Naive B cell (primary cell): ENCODE data around the gene GATA2. TPM values are rescaled to one million over a fixed set of nuclear protein-coding genes. Genes with fewer than 3 reads are reported as not detected.

Source experiments
- ATAC-seq, 2 donors: fragments of 150-1000 bp; cut with Tn5 transposase; 2 replicates each; pipeline ENCODE4 v1.10.0; 2021; ENCODE audit warnings: low read depth in 2 of 2, mild to moderate bottlenecking in 2 of 2, moderate library complexity in 2 of 2
- DNase-seq: peaks from one replicate; pipeline ENCODE4 v3.0.0; 2022
- H3K27ac Mint-ChIP-seq, 6 donors: one replicate each; pipeline ENCODE4 v1.8.0; 2020 to 2022; ENCODE audit warnings: mild to moderate bottlenecking in 6 of 6, mixed read lengths in 6 of 6, moderate library complexity in 5 of 6, inconsistent platforms in 2 of 6
- H3K27me3 Mint-ChIP-seq, 3 donors: one replicate each; pipeline ENCODE4 v1.8.0; 2021 to 2022; ENCODE audit warnings: mixed read lengths in 3 of 3, mild to moderate bottlenecking in 1 of 3
- H3K36me3 Mint-ChIP-seq, 2 donors: one replicate each; pipeline ENCODE4 v1.8.0; 2020 to 2022; ENCODE audit warnings: mixed read lengths in 2 of 2, inconsistent platforms in 1 of 2, mild to moderate bottlenecking in 1 of 2
- H3K4me1 Mint-ChIP-seq, 3 donors: one replicate each; pipeline ENCODE4 v1.8.0; 2020 to 2022; ENCODE audit warnings: mixed read lengths in 3 of 3, inconsistent platforms in 1 of 3, mild to moderate bottlenecking in 1 of 3, moderate library complexity in 1 of 3
- H3K4me3 Mint-ChIP-seq, 8 donors: one replicate each; pipeline ENCODE4 v1.8.0; 2020 to 2022; ENCODE audit warnings: mild to moderate bottlenecking in 8 of 8, mixed read lengths in 8 of 8, moderate library complexity in 8 of 8, inconsistent platforms in 2 of 8
- H3K9me3 Mint-ChIP-seq, 7 donors: one replicate each; pipeline ENCODE4 v1.8.0; 2020 to 2022; ENCODE audit warnings: mixed read lengths in 7 of 7, mild to moderate bottlenecking in 5 of 7, inconsistent platforms in 2 of 7, moderate library complexity in 1 of 7
- polyA plus RNA-seq, 6 donors: library from polyadenylated mRNA; unstranded; fragments of 300-500 nt; fragmentation: Illumina TruSeq; gene quantifications; one replicate each; pipeline ENCODE4 v1.2.3, GENCODE V29; 2021; ENCODE audit warnings: low read depth in 6 of 6

Gene GATA2
- polyA plus RNA-seq, 6 donors from 2014 or later: 0.21 to 0.49 (median 0.28) TPM; not detected in 3

DNA sequence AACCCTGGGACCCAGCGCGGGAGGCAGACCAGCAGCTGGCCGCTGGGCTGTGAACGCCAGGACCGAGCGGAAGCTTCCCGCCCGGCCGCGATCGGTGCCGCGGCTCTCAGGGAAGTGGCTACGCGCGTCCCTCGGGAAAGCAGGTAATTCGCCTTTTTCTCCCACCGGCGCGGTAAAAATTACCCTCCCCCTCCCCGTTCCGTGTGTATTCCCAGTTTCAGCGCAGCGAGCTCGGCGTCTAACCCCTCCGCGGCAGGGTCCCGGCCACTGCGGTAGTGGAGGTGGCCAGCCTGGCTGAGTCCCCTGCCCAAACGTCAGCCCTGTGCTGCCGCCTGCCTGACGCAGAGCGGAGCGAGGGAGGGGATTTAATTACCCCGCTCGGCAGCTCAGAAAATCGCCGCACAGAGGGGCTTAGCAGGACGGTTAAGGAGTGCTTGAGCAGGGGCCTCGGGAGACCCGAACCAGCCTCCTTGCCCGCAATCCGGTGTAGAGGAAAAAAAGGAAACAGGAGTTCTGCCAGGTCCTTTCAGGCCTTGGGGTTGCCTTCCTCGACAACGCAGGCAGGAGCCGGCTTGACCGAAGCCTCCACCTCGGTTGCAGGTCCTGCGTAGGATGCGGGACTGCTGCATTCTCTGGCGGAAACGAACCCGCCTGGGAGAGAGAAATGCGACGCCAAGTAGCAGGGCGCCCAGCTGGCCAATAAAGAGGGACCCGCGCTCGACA is 2.9 kb downstream of the GATA2 start:
- Mint-ChIP-seq H3K27ac (peak overlapping the region in 2 of 6 donors; percentile 20 to 67), H3K9me3 (peaks cover 0 to 2% (median 0%) of the 10 kb centered on the region in 7 donors), H3K4me3 (peak overlapping the region; percentile 71 to 93 (median 80)), H3K27me3 (peaks cover 47 to 83% (median 81%) of the 10 kb centered on the region in 3 donors), H3K4me1 (peaks cover 27 to 50% (median 44%) of the 10 kb centered on the region in 3 donors), H3K36me3 (no peaks in the 10 kb centered on the region)
- DNase-seq: no peak
- ATAC-seq: no peak

- H3K9me3 Mint-ChIP-seq: peaks cover 0 to 2% (median 0%) of the 10 kb centered on the region in 7 donors
- H3K27ac Mint-ChIP-seq: peak overlapping the region in 1 of 6 donors; percentile 20
- H3K27me3 Mint-ChIP-seq: peaks cover 48 to 83% (median 81%) of the 10 kb centered on the region in 3 donors
- H3K4me3 Mint-ChIP-seq: peak overlapping the region; percentile 71 to 93 (median 80)
- ATAC-seq: no peak
- H3K36me3 Mint-ChIP-seq: no peaks in the 10 kb centered on the region
- no peak for DNase-seq
- H3K4me1 Mint-ChIP-seq: peaks cover 27 to 50% (median 44%) of the 10 kb centered on the region in 3 donors
These were observed 3.4 kb downstream of the GATA2 start for GRCh38 chr3:128489674-128489926.

DNA sequence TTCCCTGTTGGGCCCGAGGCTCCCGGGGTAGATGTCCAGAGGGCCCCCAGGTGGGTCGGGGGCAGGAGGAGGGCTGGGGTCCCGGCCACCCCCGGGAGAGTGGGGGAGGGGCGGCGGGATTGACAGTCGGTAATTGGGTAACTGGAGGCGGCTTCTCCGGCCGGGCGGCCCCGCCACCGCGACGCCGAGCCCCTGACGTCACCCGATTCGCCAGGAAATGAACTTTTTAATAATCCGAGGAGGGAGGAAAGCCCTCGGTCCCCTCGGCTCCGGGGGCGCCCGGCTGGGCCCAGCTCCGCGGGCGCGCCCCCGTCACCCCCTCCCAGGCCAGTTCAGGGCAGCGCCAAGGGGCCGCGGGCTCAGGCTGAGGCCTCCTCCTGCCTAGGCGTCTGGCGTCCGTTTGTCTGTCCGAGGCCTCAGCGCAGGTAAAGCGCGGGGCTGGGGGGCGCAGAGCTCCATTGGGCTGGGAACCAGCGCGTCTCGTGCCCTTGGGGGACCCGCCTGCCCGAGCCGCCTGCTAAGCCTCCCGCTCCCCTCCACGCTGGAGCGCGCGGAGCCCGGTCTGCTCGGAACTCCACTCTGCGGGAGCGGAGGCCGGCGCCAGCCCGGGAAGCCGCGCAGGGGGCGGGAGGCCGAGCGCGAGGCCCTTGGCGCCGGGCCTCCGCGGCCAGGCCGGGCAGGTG is 3.9 kb downstream of the GATA2 start:
- DNase-seq (peak; percentile 24), ATAC-seq (peak; percentile 23 to 32)
- Mint-ChIP-seq H3K9me3 (peaks cover 0 to 2% (median 0%) of the 10 kb centered on the region in 7 donors), H3K36me3 (no peaks in the 10 kb centered on the region), H3K27me3 (peaks cover 43 to 83% (median 81%) of the 10 kb centered on the region in 3 donors), H3K4me1 (peaks cover 27 to 50% (median 43%) of the 10 kb centered on the region in 3 donors), H3K4me3 (peak overlapping the region; percentile 76 to 93 (median 82)), H3K27ac (peak overlapping the region in 1 of 6 donors; percentile 82)

GRCh38 chr3:128488636-128488990 is 4.4 kb downstream of the GATA2 start:
- ATAC-seq (no peak), DNase-seq (no peak)
- H3K4me1 Mint-ChIP-seq: peaks cover 30 to 54% (median 43%) of the 10 kb centered on the region in 3 donors
- peak overlapping the region in 1 of 6 donors; percentile 82 for H3K27ac Mint-ChIP-seq
- H3K27me3 Mint-ChIP-seq: peaks cover 46 to 84% (median 81%) of the 10 kb centered on the region in 3 donors
- H3K36me3 Mint-ChIP-seq: no peaks in the 10 kb centered on the region
- peak overlapping the region; percentile 76 to 90 (median 82) for H3K4me3 Mint-ChIP-seq
- H3K9me3 Mint-ChIP-seq: peaks cover 0 to 2% (median 0%) of the 10 kb centered on the region in 7 donors

DNA sequence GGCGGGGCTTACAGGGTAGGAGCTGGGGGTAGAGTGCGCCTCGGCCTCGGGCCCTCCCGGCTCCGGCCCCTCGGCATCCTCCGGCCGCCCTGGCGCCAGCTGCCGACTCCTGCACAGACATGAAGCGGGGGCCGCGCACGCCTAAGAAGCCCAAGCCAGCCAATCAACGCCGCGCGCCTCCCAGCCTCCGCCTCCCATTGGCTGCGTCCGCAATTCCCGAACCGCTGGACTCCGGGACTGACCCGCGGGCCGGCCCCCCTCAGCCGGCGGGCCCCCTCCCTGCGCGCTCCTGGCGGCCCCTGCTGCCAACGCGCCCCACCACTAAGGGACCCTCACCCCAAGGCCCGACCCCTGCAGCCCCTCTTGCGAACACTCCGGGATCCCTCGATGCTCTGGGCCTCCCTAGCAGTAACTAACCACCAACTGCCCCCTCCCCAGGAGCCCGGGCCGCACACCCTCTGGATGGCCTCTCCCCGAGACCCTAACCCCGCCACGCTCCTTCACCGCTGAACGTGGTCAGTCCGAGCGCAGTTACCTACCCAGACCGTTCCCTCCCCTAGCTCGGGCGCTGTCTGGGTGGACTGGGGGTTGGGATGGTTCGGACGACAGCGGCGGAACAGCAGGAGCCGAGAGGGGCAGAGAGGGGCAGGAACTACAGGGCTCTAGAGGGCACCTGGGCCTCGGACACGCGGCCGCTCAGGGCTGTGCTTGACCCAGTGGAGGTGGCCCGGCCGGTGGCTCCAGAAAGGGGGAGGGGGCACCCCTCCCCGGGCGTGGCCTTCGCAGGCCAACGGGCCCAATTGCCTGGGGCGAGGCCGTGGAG is 5.0 kb downstream of the GATA2 start:
- H3K4me1 Mint-ChIP-seq: peaks cover 32 to 55% (median 47%) of the 10 kb centered on the region in 3 donors
- H3K9me3 Mint-ChIP-seq: peaks cover 0 to 2% (median 0%) of the 10 kb centered on the region in 7 donors
- ATAC-seq: peak; percentile 8 to 22
- peak overlapping the region in 2 of 6 donors; percentile 69 to 82 for H3K27ac Mint-ChIP-seq
- DNase-seq: no peak
- H3K27me3 Mint-ChIP-seq: peaks cover 48 to 85% (median 81%) of the 10 kb centered on the region in 3 donors
- no peaks in the 10 kb centered on the region for H3K36me3 Mint-ChIP-seq
- peak overlapping the region; percentile 67 to 92 (median 84) for H3K4me3 Mint-ChIP-seq

- peaks cover 52 to 91% (median 86%) of the 10 kb centered on the region in 3 donors for H3K27me3 Mint-ChIP-seq
These were observed 5.5 kb downstream of the GATA2 start for GRCh38 chr3:128487538-128487812.

GRCh38 chr3:128486681-128487537 is 6.1 kb downstream of the GATA2 start:
- peak overlapping the region in 3 of 6 donors; percentile 7 to 49 (median 49) for H3K27ac Mint-ChIP-seq
- no peak for DNase-seq

More at GRCh38 chr3:128487538-128487812, 5.5 kb downstream of the GATA2 start:
- DNase-seq (no peak), ATAC-seq (peak in 1 of 2 donors; percentile 2)
- Mint-ChIP-seq H3K9me3 (peaks cover 0 to 2% (median 0%) of the 10 kb centered on the region in 7 donors), H3K36me3 (no peaks in the 10 kb centered on the region), H3K4me1 (peaks cover 37 to 61% (median 52%) of the 10 kb centered on the region in 3 donors), H3K4me3 (peak overlapping the region; percentile 80 to 92 (median 90)), H3K27ac (peak overlapping the region in 3 of 6 donors; percentile 7 to 49 (median 49))

GRCh38 chr3:128486205-128486628 is 6.8 kb downstream of the GATA2 start:
- ATAC-seq (no peak), DNase-seq (no peak)
- Mint-ChIP-seq H3K27ac (peak overlapping the region in 1 of 6 donors; percentile 87), H3K4me3 (peak overlapping the region; percentile 77 to 92 (median 84)), H3K4me1 (peaks cover 40 to 55% (median 45%) of the 10 kb centered on the region in 3 donors), H3K36me3 (no peaks in the 10 kb centered on the region), H3K27me3 (peaks cover 50 to 93% (median 87%) of the 10 kb centered on the region in 3 donors), H3K9me3 (peaks cover 0 to 2% (median 0%) of the 10 kb centered on the region in 7 donors)

More at GRCh38 chr3:128486681-128487537, 6.1 kb downstream of the GATA2 start:
- Mint-ChIP-seq H3K27me3 (peaks cover 54 to 93% (median 90%) of the 10 kb centered on the region in 3 donors), H3K4me3 (peak overlapping the region; percentile 80 to 92 (median 90)), H3K36me3 (no peaks in the 10 kb centered on the region), H3K4me1 (peaks cover 40 to 60% (median 52%) of the 10 kb centered on the region in 3 donors), H3K9me3 (peaks cover 0 to 2% (median 0%) of the 10 kb centered on the region in 7 donors)
- ATAC-seq: peak; percentile 5 to 9

- peak overlapping the region in 5 of 8 donors; percentile 44 to 82 (median 80) for H3K4me3 Mint-ChIP-seq
- peaks cover 0 to 2% (median 0%) of the 10 kb centered on the region in 7 donors for H3K9me3 Mint-ChIP-seq
- ATAC-seq (no peak), DNase-seq (no peak)
- H3K27me3 Mint-ChIP-seq: peaks cover 49 to 93% (median 93%) of the 10 kb centered on the region in 3 donors
- peaks cover 40 to 55% (median 40%) of the 10 kb centered on the region in 3 donors for H3K4me1 Mint-ChIP-seq
- peak overlapping the region in 1 of 6 donors; percentile 87 for H3K27ac Mint-ChIP-seq
- no peaks in the 10 kb centered on the region for H3K36me3 Mint-ChIP-seq
These were observed 7.5 kb downstream of the GATA2 start for GRCh38 chr3:128485282-128486204.

DNA sequence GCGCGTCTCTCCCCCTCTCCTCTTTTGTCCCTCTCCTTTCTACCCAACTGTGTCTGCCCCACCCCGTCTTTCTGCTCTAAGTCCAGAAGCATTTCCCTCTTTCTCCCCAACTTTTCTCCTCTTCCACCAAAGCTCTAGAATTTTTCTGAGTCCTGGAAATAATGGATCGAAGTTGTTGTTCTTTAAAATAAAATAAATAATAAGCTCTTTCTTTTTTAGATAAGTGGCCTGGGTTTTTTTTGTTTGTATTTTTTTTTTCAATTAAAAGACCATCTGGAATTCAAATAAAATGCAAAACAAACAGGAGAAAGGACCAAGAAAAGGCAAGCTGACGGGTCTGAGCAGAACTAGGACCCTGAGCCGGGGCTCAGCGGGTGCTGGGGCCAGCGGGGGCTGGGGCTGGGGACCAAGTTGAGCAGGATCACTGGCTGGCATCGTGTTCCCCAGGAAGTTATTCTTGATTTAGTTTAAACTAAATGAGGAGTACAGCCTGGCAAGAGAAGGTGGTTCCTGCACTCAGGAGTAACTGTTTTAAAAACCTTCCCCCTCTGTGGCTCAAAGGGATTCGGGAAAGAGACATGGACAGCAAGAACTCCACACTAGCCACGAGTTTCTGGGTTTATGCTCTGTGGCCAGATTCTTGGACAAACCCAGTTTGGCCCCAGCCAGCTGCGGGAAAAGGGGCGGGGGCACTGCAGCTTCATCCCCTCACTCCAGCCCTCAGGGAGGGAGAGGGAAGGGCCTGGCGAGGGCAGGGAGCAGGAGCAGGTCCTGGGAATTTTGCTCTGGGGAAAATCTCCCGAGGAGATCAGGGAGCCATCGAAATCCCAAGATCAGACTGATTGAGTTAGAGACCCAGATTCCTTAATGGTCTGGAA is 8.4 kb downstream of the GATA2 start:
- H3K27me3 Mint-ChIP-seq: peaks cover 49 to 94% (median 93%) of the 10 kb centered on the region in 3 donors
- no peaks in the 10 kb centered on the region for H3K36me3 Mint-ChIP-seq
- no peak overlapping the region for H3K27ac Mint-ChIP-seq
- no peak for DNase-seq
- H3K9me3 Mint-ChIP-seq: peaks cover 0 to 2% (median 0%) of the 10 kb centered on the region in 7 donors
- peak overlapping the region in 5 of 8 donors; percentile 25 to 80 (median 64) for H3K4me3 Mint-ChIP-seq
- ATAC-seq: no peak
- peaks cover 34 to 48% (median 34%) of the 10 kb centered on the region in 3 donors for H3K4me1 Mint-ChIP-seq
